Prostate gland (tissue), 2 donors: ENCODE results near the gene EVC2.

ENCODE experiments used
- CTCF ChIP-seq, 4 experiments: fragments of 200-600 bp in 2 of 4; fragments of 450-650 bp in 2 of 4; sonication (generic) in 2 of 4; IDR thresholded peaks; 1 replicate in 3 of 4; 2 replicates in 1 of 4; pipeline ENCODE4 v1.5.1; 2016 to 2019; ENCODE audit warnings: antibody characterized with exemption in 4 of 4, mild to moderate bottlenecking in 2 of 4, moderate library complexity in 2 of 4
- POLR2A ChIP-seq: fragments of 450-650 bp; IDR thresholded peaks from one replicate; pipeline ENCODE4 v1.6.1; 2016; ENCODE audit warnings: antibody characterized with exemption, mild to moderate bottlenecking

GRCh38 chr4:5574386-5574785 lies 134.0 kb downstream of the EVC2 start:
- TF ChIP-seq CTCF (IDR thresholded peaks at IDR 0.05) = no peak
- no peak for TF ChIP-seq POLR2A
